ENCODE measurements around the gene PC.

PC gene

DNA sequence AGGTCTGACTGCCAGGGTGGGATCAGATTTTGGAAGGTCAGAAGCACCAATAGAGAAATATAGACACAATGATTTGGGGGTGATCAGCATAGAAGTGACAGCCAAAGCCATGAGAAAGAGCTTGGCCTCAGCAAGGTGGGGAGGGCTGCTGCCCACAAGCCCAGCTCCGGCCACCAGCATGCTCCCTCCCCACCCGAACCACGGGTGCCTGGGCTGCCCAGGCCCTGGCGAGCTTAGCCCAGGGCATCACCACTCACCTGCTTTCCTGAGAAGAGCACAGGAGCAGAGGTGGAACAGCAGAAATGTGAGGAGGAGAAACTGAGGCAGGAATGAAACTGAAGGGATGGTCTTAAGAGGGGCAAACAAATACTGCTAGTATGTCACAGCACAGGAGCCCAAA lies 52.6 kb downstream of the PC start:
- H3K36me3 ChIP-seq (ENCODE audit: insufficient read depth, low read depth, low read length): no peaks in the 10 kb centered on the region
- H3K9ac ChIP-seq (ENCODE audit: low read depth, low read length): no peak overlapping the region; the same call in 1 of the 2 replicates
- H3K4me3 ChIP-seq (ENCODE audit: low read length): no peak overlapping the region
- H3K9me3 ChIP-seq (ENCODE audit: insufficient read depth, low read depth, low read length): no peaks in the 10 kb centered on the region
- H3K27me3 ChIP-seq (ENCODE audit: insufficient read depth, low read length): no peaks in the 10 kb centered on the region
- H3K4me1 ChIP-seq (ENCODE audit: insufficient read depth, low read length): peaks cover 18% of the 10 kb centered on the region
- no peak overlapping the region for H3K27ac ChIP-seq (ENCODE audit: low read length)

DNA sequence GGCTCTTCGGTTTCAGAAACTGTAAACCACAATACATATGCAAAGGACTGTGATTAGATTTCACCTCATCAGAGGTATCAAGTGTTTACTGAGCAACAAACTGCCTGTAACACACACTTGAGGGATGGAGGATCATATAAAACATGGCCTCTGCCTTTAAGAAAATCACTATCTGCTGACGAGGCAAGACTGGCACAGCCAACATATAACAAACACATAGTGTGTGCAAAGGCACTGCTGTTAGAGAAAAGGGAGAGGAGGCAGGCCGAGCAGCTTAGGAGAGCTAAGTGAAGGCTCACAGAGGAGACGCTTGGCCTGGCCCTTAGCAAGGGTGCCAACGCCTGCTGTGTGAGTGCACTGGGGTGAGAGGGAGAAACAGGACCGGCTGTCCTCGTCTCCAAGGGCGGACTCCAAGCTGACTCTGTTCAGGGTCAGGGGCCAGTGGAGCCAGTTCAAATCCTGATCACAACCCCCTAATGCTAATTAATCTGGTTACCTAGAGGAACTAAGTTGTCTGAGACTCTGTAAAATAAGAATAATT lies 53.1 kb downstream of the PC start:
- Histone ChIP-seq H3K36me3 (ENCODE audit: insufficient read depth, low read depth, low read length) (no peaks in the 10 kb centered on the region), H3K9me3 (ENCODE audit: insufficient read depth, low read depth, low read length) (no peaks in the 10 kb centered on the region), H3K27me3 (ENCODE audit: insufficient read depth, low read length) (no peaks in the 10 kb centered on the region), H3K4me1 (ENCODE audit: insufficient read depth, low read length) (peaks cover 14% of the 10 kb centered on the region), H3K27ac (ENCODE audit: low read length) (no peak overlapping the region), H3K4me3 (ENCODE audit: low read length) (no peak overlapping the region), H3K9ac (ENCODE audit: low read depth, low read length) (no peak overlapping the region)

DNA sequence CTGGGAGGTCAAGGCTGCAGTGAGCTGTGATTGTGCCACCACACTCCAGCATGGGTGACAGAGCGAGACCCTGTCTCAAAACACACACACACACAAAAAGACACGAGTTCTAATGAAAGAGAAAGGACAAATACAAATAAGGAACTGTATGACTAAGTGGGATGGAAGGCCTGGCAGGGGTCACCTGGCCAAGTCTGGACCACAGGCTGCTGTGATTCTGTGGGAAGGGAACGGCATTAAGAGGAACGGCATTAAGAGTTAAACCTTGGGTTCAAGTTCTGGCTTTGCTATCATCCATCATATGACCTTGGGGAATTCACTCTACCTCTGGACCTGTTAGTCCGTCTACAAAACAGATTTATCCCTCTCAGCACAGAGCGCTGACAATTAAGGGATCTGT lies 53.6 kb downstream of the PC start:
- Histone ChIP-seq H3K27ac (ENCODE audit: low read length) (no peak overlapping the region), H3K9me3 (ENCODE audit: insufficient read depth, low read depth, low read length) (no peaks in the 10 kb centered on the region), H3K36me3 (ENCODE audit: insufficient read depth, low read depth, low read length) (no peaks in the 10 kb centered on the region), H3K4me1 (ENCODE audit: insufficient read depth, low read length) (peaks cover 14% of the 10 kb centered on the region), H3K9ac (ENCODE audit: low read depth, low read length) (no peak overlapping the region), H3K27me3 (ENCODE audit: insufficient read depth, low read length) (no peaks in the 10 kb centered on the region), H3K4me3 (ENCODE audit: low read length) (no peak overlapping the region)

DNA sequence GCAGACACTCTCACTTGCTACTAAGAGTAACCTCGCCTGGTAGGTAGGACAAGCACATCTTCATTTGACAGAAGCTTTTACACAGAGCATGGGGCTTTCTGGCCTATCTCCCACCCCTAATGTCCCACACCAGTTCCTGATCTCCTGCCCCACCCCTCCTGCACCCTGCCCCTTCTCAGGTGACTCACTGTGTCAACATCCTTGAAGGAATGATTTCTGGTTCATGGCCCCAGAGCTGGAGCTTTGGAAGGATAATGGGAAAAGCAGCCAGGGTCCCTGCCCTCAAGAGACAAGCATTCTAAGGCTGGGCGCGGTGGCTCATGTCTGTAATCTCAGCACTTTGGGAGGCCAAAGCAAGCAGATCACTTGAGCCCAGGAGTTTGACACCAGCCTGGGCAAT lies 54.1 kb downstream of the PC start:
- H3K9me3 ChIP-seq (ENCODE audit: insufficient read depth, low read depth, low read length): no peaks in the 10 kb centered on the region
- H3K4me1 ChIP-seq (ENCODE audit: insufficient read depth, low read length): peaks cover 14% of the 10 kb centered on the region
- no peaks in the 10 kb centered on the region for H3K27me3 ChIP-seq (ENCODE audit: insufficient read depth, low read length)
- no peak overlapping the region for H3K27ac ChIP-seq (ENCODE audit: low read length)
- no peak overlapping the region for H3K4me3 ChIP-seq (ENCODE audit: low read length)
- H3K9ac ChIP-seq (ENCODE audit: low read depth, low read length): no peak overlapping the region
- no peaks in the 10 kb centered on the region for H3K36me3 ChIP-seq (ENCODE audit: insufficient read depth, low read depth, low read length)

DNA sequence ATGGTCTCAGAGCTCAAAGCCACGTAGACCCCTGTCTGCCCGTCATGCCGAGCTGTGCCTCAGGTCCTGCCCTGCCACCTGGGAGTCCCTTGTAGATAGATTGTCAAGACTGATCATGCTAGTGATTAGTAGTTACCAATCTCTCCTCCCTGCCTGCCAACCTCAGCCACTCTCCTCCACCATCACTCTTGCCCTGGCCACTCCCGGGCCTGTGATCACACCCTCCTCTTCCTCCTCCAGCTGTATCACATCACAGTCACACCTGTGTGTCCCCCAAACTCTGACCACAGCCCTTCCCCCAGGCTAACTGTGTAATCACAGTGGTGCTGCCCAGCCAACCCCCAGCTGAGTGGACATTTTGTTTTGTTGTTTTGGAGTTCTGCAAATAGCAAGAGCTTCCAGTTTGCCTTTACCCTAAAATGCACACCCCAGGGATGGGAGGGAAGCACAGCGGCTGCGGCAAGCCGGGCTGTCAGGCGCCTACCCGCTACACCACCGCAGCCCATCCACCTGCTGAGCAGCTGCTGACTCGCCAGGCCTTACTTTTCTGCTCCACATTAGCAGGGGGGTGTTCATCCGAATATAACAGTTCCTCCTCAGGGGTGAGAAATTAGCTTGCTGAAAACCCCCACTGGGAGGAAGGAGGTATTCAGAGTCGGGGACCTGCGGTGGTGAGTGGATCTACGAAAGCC lies 55.6 kb downstream of the PC start:
- Histone ChIP-seq H3K4me3 (ENCODE audit: low read length) (no peak overlapping the region), H3K27me3 (ENCODE audit: insufficient read depth, low read length) (no peaks in the 10 kb centered on the region), H3K36me3 (ENCODE audit: insufficient read depth, low read depth, low read length) (no peaks in the 10 kb centered on the region), H3K9me3 (ENCODE audit: insufficient read depth, low read depth, low read length) (no peaks in the 10 kb centered on the region), H3K4me1 (ENCODE audit: insufficient read depth, low read length) (peaks cover 14% of the 10 kb centered on the region), H3K9ac (ENCODE audit: low read depth, low read length) (no peak overlapping the region), H3K27ac (ENCODE audit: low read length) (no peak overlapping the region)

DNA sequence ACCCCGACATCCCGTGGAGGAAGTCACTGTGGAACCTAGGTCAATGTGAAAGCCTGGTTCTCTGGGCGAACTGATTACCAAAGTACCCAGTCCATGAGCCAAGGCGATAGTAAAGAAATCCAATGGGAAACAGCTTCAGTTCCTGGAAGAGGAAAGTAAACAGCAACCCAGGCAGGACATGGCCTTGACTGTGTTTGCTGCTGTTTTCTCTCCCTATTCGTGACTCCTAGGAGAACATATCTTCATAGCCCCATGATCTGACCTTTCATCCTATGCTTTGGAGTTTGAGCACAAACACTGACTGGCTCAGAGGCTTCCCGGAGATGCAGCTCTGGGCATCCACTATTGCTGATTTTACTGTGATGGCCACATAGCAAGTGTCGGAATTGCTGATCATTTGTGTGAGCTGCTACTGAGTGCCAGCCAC lies 56.2 kb downstream of the PC start:
- Histone ChIP-seq H3K4me3 (ENCODE audit: low read length) (no peak overlapping the region), H3K9ac (ENCODE audit: low read depth, low read length) (no peak overlapping the region), H3K27me3 (ENCODE audit: insufficient read depth, low read length) (no peaks in the 10 kb centered on the region), H3K36me3 (ENCODE audit: insufficient read depth, low read depth, low read length) (no peaks in the 10 kb centered on the region), H3K27ac (ENCODE audit: low read length) (no peak overlapping the region), H3K9me3 (ENCODE audit: insufficient read depth, low read depth, low read length) (no peaks in the 10 kb centered on the region), H3K4me1 (ENCODE audit: insufficient read depth, low read length) (peaks cover 14% of the 10 kb centered on the region)

DNA sequence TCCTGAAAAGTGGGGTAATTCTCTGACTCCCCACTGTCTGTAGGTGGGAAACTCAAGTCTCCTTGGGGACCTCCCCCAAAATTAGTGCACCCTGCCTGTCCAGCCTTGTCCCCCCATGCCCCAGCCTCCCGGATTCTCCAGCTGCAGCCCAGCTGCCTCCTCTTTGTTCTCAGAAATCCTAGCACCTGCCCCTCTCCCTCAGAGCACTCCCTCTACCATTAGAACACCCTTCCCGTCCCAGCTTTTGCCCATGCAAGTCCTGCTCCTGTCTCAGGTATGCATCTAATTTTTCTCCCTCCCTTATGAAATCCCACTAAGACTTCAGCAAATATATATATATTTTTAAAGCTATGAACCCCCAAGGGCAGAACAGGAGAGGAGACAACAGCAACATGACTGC lies 64.0 kb downstream of the PC start:
- H3K27ac ChIP-seq (ENCODE audit: low read length): no peak overlapping the region

DNA sequence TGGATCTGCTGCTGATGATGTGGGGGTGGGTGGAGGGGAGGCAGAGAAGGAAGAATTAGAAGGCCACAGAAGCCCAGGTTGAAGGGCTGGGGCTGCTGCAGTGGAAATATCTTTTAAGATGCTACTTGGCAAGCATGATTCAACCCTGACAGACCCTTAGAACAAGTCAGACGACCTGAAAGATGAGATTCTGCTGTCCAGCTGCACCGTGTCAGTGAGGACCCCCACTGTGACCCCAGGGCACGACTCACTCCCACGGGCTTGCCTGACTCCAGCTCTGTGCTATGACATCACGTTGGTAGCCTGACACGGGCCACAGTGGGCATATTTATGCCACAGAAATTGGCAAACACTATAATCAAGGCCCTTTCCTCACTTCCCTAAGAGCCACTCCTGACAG lies 65.3 kb downstream of the PC start:
- H3K9me3 ChIP-seq (ENCODE audit: insufficient read depth, low read depth, low read length): no peaks in the 10 kb centered on the region
- H3K4me3 ChIP-seq (ENCODE audit: low read length): no peak overlapping the region
- H3K36me3 ChIP-seq (ENCODE audit: insufficient read depth, low read depth, low read length): no peaks in the 10 kb centered on the region
- no peak overlapping the region for H3K27ac ChIP-seq (ENCODE audit: low read length)
- H3K27me3 ChIP-seq (ENCODE audit: insufficient read depth, low read length): no peaks in the 10 kb centered on the region
- H3K4me1 ChIP-seq (ENCODE audit: insufficient read depth, low read length): peaks cover 19% of the 10 kb centered on the region; the same call in 1 of the 2 replicates
- no peak overlapping the region for H3K9ac ChIP-seq (ENCODE audit: low read depth, low read length)

More for the DNA sequence above, 64.0 kb downstream of the PC start:
- no peak overlapping the region for H3K4me3 ChIP-seq (ENCODE audit: low read length)
- H3K4me1 ChIP-seq (ENCODE audit: insufficient read depth, low read length): peaks cover 19% of the 10 kb centered on the region; the same call in 1 of the 2 replicates
- no peaks in the 10 kb centered on the region for H3K9me3 ChIP-seq (ENCODE audit: insufficient read depth, low read depth, low read length)
- H3K36me3 ChIP-seq (ENCODE audit: insufficient read depth, low read depth, low read length): no peaks in the 10 kb centered on the region
- H3K9ac ChIP-seq (ENCODE audit: low read depth, low read length): no peak overlapping the region
- H3K27me3 ChIP-seq (ENCODE audit: insufficient read depth, low read length): no peaks in the 10 kb centered on the region

DNA sequence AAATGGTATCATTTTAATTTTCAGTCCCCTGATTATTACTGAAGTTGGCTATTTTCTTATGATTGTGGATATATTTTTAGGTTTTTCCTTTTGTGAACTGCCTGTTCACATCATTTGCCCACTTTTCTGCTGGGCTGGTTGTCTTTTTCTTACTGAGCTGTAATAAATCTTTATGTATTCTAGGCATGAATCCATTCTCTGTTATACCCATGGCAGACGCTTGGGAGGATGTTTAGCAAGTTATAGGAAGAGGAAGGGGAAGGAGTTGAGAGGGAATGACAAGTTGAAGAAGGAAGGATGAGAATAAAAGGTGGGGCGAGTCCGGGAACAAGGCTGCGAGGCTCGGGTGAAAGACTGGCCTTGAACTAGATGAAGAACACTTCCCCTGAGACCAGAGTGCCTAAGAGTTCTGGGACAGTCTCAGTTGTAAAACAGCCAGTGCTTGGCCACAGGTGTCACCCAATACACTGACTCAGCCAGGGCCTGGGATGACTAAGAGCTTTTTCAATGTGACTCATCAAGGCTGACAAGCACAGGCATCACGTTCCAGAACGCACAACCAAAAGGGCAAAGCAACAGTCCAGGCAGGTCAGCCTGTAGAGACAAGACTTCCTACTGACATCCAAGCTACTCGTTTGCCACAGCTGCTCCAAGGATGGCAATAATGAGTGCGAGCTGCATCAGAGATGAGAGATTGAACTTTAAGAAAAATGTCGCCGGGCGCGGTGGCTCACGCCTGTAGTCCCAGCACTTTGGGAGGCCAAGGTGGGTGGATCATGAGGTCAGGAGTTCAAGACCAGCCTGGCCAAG lies 66.1 kb downstream of the PC start:
- H3K9me3 ChIP-seq (ENCODE audit: insufficient read depth, low read depth, low read length): no peaks in the 10 kb centered on the region
- H3K27ac ChIP-seq (ENCODE audit: low read length): no peak overlapping the region
- no peaks in the 10 kb centered on the region for H3K36me3 ChIP-seq (ENCODE audit: insufficient read depth, low read depth, low read length)
- H3K4me1 ChIP-seq (ENCODE audit: insufficient read depth, low read length): peaks cover 19% of the 10 kb centered on the region; the same call in 1 of the 2 replicates
- H3K9ac ChIP-seq (ENCODE audit: low read depth, low read length): no peak overlapping the region
- H3K4me3 ChIP-seq (ENCODE audit: low read length): no peak overlapping the region
- no peaks in the 10 kb centered on the region for H3K27me3 ChIP-seq (ENCODE audit: insufficient read depth, low read length)

DNA sequence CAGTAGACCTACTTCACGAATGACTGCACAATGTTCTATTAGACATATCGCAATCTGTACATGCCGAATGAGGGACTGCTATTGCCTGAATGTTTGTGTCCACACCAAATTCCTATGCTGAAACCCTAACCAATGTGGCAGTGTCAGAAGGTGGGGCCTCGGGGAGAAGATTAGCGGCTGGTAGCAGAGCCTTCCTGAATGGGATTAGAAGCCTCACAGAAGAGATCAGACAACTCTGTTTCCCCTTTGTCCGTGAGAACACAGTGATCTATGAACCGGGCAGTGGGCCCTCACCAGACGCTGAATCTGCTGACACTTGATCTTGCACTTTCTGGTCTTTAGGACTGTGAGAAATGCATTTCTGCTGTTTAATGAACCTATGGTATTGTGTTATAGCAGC lies 68.2 kb downstream of the PC start:
- no peaks in the 10 kb centered on the region for H3K27me3 ChIP-seq (ENCODE audit: insufficient read depth, low read length)
- H3K27ac ChIP-seq (ENCODE audit: low read length): no peak overlapping the region
- no peak overlapping the region for H3K4me3 ChIP-seq (ENCODE audit: low read length)
- H3K9me3 ChIP-seq (ENCODE audit: insufficient read depth, low read depth, low read length): no peaks in the 10 kb centered on the region
- no peaks in the 10 kb centered on the region for H3K36me3 ChIP-seq (ENCODE audit: insufficient read depth, low read depth, low read length)
- H3K9ac ChIP-seq (ENCODE audit: low read depth, low read length): no peak overlapping the region
- H3K4me1 ChIP-seq (ENCODE audit: insufficient read depth, low read length): peaks cover 23% of the 10 kb centered on the region; the same call in 1 of the 2 replicates

DNA sequence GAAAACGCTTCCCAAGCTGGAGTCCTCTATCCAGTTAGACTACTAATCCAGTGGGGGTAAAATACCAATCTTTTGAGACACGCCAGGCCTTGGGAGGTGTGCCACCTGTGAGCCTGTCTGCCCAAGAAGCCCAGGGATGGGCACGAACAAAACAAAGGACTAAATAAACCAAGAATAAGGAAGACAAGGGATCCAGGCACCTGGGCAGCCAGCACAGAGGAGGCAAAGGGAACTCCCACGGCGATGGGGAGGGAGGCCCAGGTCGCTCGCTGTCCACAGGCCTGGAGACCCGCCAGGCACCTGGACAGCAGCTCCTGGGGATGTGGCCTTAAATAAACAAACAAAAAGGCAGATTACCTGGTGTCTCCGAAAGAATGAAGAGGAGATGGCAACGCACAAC lies 69.9 kb downstream of the PC start:
- H3K27ac ChIP-seq (ENCODE audit: low read length): no peak overlapping the region
- H3K4me3 ChIP-seq (ENCODE audit: low read length): no peak overlapping the region
- peaks cover 16% of the 10 kb centered on the region; the same call in 1 of the 2 replicates for H3K4me1 ChIP-seq (ENCODE audit: insufficient read depth, low read length)
- no peaks in the 10 kb centered on the region for H3K9me3 ChIP-seq (ENCODE audit: insufficient read depth, low read depth, low read length)
- no peaks in the 10 kb centered on the region for H3K36me3 ChIP-seq (ENCODE audit: insufficient read depth, low read depth, low read length)
- H3K9ac ChIP-seq (ENCODE audit: low read depth, low read length): no peak overlapping the region
- no peaks in the 10 kb centered on the region for H3K27me3 ChIP-seq (ENCODE audit: insufficient read depth, low read length)

DNA sequence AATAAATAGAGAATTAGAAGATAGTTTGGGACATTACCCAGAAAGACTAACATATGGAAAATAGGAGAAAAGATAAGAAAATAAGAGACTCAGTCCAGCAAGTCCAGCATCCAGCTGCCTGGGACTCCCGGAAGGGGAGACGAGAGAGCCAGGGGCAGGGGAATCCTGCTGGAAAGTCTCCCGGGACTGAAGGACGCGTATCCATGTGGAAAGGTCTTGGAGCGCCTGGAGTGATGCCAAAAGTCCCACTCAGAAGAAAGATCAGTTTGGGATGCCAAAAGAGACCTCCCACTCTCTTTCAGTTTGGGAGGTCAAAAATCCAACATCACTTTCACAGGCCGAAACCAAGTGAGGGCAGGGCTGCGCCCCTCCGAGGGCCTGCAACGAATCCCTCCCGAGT lies 70.7 kb downstream of the PC start:
- Histone ChIP-seq H3K36me3 (ENCODE audit: insufficient read depth, low read depth, low read length) (no peaks in the 10 kb centered on the region), H3K27ac (ENCODE audit: low read length) (no peak overlapping the region), H3K9me3 (ENCODE audit: insufficient read depth, low read depth, low read length) (no peaks in the 10 kb centered on the region), H3K27me3 (ENCODE audit: insufficient read depth, low read length) (no peaks in the 10 kb centered on the region), H3K4me3 (ENCODE audit: low read length) (no peak overlapping the region), H3K9ac (ENCODE audit: low read depth, low read length) (no peak overlapping the region), H3K4me1 (ENCODE audit: insufficient read depth, low read length) (peaks cover 11% of the 10 kb centered on the region; the same call in 1 of the 2 replicates)
